ENCODE results near the gene PIMREG.

DNA sequence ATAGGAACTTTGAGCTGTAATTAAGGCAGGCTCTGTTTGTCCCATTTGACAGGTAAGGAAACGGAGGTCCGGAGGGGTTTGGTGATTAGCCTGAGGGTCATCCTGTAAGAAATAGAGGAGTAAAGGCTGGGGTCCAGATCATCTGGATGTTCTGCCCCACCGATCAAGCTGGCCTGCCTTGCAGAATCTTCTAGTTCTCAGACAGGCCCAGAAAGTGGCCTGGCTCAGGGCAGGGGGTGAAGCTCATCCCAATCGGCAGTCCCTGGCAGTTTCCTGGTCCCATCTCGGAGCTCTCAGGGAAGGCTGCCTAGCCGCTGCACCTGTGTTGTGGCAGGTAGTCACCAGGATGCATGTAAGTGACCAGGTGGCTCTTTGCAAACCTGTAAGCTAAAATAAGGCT is 4.2 kb downstream of the PIMREG start:
- TF ChIP-seq, protein P1, sequence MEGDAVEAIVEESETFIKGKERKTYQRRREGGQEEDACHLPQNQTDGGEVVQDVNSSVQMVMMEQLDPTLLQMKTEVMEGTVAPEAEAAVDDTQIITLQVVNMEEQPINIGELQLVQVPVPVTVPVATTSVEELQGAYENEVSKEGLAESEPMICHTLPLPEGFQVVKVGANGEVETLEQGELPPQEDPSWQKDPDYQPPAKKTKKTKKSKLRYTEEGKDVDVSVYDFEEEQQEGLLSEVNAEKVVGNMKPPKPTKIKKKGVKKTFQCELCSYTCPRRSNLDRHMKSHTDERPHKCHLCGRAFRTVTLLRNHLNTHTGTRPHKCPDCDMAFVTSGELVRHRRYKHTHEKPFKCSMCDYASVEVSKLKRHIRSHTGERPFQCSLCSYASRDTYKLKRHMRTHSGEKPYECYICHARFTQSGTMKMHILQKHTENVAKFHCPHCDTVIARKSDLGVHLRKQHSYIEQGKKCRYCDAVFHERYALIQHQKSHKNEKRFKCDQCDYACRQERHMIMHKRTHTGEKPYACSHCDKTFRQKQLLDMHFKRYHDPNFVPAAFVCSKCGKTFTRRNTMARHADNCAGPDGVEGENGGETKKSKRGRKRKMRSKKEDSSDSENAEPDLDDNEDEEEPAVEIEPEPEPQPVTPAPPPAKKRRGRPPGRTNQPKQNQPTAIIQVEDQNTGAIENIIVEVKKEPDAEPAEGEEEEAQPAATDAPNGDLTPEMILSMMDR (IDR thresholded peaks at IDR 0.05; ENCODE audit: low read depth, low read length), result no peak
- TF ChIP-seq POLR2A (IDR thresholded peaks at IDR 0.05; ENCODE audit: extremely low read depth, insufficient read length), result no peak
- TF ChIP-seq, protein P2, sequence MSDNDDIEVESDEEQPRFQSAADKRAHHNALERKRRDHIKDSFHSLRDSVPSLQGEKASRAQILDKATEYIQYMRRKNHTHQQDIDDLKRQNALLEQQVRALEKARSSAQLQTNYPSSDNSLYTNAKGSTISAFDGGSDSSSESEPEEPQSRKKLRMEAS (IDR thresholded peaks at IDR 0.05; ENCODE audit: low read depth, low read length), result no peak

Data from NB4 (cell line).